ENCODE measurements around the gene RGS10. TPM values are rescaled to one million over a fixed set of nuclear protein-coding genes. Genes with fewer than 3 reads are reported as not detected.
"Not testable (repeated sequence)": the region's sequence is repeated elsewhere in the genome, so short reads cannot be mapped to it uniquely, and the experiment has no call there.

Gene RGS10
- total RNA-seq, 1 donor from 2014 or later: 24.1 TPM

DNA sequence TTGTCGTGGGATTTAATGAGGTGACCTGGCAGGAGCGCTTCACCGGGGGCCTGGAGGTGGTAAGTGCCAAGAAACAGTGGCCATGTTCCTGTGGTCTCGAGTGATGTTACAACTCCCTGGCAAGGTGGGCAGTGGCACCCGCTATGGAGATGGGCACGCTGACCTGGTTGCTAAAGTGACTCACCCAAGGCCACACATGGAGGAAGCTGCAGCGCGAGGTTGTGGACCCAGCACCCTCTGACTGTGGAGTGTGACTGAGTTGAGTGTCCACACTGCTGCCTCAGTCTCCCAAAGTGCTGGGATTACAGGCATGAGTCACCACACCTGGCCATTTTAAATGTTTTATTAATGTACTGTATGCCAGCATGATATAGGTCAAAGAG lies 73.2 kb downstream of the RGS10 start:
- no peak for DNase-seq (ENCODE audit: low spot score)

DNA sequence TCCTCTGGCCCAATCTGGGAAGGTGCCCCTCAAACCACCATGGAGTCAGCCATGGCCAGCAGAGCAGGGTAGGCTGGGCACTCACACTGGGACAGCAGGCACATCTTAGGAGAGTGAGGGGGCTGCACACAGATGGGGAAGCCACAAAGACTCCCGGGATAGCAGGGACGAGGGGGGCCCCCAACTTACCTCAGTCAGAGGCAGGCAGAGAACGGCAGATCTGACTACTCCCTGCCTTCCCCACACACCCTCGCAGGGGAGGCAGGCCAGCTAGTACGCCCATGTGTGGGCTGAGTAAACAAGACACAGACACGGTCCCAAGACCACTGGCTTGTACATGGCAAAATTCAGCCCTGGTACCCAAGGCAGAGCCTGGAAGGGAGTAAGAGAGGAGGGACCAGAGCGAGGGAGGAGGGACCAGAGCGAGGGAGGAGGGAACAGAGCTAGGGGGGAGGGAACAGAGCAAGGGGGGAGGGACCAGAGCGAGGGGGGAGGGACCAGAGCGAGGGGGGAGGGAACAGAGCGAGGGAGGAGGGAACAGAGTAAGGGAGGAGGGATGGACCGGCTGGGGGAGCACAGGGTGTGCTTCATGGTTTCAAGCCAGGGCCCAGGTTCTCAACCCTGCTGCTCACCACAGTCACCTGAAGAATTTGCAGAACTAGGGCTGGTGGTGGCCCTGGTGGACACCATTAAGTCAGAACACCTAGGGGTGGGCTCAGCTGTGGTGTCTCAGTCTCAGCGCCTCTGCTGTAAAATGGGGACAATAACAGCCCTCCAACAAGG lies 73.8 kb downstream of the RGS10 start:
- no peak for DNase-seq (ENCODE audit: low spot score)

DNA sequence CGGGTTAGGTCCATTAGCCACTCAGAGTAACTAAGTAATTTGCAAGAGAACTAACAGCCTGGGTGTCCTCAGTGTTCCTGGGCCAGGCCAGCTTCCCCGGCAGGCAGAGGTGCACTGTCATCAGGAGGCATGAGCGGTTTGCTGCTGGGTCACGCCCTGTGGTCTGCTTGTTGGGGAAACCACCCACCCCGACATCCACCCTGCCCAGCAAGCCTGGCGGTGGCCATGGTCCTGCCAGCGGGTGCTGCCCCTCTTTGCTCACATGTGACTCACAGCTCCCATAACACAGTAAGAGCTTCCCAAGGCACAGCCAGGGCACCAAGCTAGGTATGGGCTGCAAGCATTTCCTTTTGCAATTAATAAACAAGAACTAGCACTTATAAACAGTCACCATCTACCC lies 75.9 kb downstream of the RGS10 start:
- no peak for DNase-seq (ENCODE audit: low spot score)

DNA sequence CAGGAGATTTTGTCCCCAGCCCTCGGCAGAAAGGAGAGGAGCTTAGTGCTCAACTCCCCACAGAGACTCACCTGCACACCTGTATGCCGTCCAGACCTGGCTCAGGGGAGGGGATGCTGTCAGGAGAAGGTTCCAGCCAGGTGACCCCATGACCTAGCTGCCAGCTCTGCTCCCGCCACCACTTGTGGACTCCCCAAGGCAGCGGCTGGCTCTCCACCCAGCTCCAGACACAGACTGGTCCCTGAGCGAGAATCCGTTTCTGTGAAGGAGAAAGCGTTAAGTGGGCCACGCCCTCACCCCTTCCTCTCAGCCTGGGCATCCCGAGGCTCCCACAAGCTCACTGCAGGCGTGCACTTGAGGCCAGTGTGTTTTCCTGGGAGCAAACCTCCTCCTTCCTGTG lies 76.4 kb downstream of the RGS10 start:
- DNase-seq (ENCODE audit: low spot score): no peak

DNA sequence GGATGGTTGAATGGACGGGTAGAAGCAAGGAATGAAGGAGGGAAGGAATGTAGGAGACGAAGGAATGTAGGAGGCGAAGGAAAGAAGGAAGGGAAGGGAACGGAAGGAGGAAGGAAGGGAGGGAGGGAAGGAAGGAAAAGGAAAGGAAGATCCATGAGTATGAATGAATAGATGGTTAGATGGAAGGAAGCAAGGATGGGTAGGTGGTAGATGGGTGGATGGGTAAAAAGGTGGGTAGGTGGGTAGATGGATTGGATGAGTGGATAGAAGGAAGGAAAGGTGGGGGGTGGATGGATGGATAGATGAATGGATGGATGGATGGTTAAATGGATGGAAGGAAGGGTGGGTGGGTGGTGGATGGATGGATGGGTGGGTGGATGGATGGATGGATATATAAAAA lies 77.4 kb downstream of the RGS10 start:
- DNase-seq (ENCODE audit: low spot score): no peak

DNA sequence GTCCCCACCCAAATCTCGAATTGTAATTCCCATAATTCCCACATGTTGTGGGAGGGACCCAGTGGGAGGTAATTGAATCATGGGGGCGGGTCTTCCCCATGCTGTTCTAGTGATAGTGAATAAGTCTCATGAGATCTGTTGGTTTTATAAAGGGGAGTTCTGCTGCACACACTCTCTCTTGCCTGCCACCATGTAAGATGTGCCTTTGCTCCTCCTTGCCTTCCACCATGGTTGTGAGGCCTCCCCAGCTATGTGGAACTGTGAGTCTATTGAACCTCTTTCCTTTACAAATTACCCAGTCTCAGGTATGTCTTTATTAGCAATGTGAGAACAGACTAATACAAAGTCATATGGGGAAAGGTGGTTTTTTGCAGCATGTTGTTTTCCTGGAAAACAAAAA lies 79.3 kb downstream of the RGS10 start:
- not testable (repeated sequence) for DNase-seq (ENCODE audit: low spot score)

DNA sequence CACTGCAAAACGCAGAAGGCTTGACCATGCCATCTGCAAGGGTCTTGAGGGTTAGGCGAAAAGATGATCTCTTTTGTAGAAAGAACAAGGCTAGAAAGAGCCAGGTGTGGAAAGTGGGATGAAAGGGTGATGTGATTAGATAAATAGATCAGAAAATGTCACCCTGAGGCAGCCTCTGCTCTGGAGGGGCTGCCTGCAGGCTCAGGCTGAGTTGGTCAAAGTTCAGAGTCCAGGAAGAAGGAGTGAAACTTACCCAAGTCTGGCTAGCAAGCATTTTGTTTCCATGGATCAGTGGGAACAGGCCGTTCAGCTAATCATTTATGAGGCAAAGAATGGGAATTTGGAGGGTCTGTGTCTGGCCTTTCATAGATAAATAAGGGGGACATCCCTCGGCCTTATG lies 79.7 kb downstream of the RGS10 start:
- DNase-seq (ENCODE audit: low spot score): no peak

DNA sequence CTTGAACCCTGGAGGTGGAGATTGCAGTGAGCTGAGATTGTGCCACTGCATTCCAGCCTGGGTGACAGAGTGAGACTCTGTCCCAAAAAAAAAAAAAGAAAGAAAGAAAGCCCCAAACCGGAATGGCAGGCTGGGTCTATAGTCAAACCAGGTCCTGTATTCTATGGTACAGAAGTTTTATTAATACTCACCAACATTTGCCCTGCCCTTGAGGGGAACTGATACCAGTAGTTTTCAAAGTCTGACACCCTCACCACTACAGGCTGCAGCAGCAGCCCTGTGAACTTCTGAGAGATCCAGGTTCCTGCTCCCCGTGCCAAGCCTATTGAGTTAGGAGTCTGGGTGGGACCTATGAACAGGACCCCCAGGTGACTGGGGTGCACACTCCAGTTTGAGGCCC lies 80.6 kb downstream of the RGS10 start:
- DNase-seq (ENCODE audit: low spot score): no peak

DNA sequence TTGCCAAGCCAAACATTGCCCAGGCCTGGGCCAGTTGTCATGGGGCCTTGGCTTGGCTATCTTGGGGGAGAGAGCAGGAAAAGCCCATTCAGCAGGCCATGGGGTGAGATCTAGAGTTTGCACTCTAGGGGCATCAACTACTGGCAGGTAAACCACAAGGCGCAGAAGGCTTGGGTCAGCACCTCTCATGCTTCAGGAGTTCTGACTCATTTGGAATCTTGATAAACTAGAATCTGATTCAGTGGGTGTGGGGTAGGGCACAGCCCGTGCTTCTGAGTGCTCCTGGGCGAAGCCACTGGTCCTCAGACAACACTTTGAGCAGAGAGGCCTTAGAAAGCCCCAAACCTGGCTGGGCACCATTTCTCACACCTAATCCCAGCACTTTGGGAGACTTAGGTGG lies 81.1 kb downstream of the RGS10 start:
- peak; percentile 74 for DNase-seq (ENCODE audit: low spot score)

DNA sequence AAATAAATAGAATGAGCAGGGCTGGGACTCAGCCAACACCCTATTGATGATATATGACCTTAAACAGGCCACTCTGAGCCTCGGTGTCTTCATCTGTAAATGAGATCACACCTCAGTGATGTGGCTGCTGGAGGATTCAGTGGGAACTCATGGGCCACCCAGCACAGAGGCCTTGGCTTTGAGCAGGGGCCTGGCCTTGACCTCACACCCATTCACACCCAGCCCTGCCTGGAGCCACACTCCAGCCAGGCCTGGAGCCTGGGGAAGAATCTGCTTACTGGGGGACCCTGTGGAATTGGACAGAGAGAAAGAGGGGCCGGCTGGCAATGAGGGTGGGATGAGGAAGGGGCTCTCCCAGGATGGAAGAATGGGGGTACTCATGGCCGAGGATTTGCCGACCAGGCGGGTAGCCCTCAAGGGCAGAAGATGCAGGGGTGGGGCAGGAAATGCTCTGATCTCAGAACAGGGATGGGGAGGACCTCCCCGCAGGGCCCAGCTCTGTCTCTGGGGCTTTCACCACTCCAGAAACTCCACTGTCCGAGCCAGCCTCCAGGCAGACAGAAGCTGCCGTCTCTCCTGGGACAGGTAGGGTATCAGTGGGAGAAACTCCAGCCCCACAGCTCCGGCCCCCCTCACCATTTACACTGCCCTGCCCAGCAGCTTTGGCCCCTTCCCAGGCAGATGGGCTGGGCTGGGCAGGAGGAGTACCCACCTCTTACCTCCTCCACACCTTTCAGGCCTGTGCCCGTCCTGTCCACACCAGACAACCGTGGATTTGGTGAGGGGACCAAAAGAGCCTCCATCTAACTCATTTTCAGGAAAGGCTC lies 81.9 kb downstream of the RGS10 start:
- no peak for DNase-seq (ENCODE audit: low spot score)

DNA sequence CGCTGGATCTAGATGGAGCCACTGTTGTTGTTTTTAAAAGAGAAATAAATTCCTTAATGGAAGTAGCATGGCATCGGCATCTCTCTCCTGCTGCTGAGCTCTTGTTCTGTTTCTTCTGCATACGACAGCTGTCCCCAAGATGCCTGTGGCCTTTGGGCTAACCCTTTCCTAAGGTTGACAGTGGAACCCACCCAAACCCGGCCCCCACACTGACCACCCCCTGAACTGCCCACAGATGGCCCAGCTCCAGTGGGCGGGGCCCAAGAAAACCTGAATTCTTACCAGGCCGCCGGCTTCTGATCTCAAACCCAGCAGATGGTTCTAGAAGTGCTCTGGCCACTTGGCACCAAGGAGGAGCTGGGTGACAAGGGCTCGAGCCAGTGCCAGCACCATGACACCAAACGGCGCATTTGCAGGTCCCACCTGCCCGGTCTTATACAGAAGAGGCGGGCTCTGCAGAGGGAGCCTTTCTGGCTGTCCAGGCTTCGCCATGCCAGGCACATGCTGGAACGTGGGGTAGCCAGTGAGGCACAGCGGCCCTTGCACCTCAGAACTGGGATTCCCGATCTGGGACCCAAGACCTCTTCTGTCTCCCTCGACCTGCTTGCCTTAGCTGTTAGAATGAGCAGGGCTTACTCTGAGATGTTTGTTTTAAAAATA lies 82.7 kb downstream of the RGS10 start:
- DNase-seq (ENCODE audit: low spot score): no peak

DNA sequence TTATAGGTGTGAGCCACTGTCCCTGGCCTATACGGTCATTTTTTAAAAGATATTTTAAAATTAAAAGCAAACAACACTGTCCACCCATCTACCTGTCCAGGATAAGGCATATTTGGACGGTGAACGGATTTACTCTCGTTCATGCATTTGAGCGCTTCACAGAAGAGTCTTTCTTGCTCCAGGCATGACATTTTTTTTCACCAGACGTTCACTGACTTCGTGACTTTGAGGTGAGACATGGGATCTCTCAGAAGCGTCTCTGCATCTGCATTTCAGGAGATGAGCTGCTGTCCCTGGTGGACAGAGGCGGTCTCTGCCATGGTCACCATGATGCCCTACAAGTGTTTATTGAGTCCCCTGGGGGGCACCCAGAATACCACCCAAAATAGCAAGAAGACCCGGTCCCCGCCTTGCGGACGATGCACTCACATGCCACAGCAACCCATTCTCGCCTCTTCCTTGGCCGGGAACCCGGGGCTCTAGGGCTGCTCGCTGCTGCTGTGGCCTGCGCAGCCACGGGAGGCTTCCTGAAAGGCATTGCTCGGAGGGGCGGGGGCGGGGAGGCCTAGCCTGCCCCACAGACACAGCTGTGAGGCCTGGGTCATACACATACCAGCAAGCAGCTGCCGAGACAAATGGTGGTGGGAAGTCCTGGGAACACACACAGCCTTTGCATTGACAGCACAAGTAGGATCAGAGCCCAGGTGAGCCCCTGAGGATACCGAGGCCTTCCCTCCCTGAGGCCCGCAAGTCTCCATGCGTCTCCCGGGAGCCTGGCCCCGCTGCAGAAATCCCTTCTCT lies 84.4 kb downstream of the RGS10 start:
- no peak for DNase-seq (ENCODE audit: low spot score)

DNA sequence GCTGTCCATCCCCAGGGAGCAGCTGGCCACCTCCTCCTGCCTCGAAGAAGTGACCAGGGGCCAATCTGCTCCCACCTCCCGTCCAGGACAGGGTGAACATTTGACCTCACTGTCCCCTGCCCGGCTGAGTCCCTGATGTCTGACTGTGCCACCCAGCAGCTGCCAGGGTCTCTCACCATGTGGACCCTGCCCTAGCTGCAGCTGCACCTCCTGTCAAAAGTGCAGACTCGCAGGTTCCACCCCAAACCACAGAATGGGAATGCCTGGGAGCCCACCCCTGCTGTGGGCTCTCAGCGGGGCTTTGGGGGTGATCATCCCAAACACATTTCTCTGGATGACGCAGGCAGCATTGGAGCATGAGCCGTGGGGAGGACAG lies 86.1 kb downstream of the RGS10 start:
- no peak for DNase-seq (ENCODE audit: low spot score)

DNA sequence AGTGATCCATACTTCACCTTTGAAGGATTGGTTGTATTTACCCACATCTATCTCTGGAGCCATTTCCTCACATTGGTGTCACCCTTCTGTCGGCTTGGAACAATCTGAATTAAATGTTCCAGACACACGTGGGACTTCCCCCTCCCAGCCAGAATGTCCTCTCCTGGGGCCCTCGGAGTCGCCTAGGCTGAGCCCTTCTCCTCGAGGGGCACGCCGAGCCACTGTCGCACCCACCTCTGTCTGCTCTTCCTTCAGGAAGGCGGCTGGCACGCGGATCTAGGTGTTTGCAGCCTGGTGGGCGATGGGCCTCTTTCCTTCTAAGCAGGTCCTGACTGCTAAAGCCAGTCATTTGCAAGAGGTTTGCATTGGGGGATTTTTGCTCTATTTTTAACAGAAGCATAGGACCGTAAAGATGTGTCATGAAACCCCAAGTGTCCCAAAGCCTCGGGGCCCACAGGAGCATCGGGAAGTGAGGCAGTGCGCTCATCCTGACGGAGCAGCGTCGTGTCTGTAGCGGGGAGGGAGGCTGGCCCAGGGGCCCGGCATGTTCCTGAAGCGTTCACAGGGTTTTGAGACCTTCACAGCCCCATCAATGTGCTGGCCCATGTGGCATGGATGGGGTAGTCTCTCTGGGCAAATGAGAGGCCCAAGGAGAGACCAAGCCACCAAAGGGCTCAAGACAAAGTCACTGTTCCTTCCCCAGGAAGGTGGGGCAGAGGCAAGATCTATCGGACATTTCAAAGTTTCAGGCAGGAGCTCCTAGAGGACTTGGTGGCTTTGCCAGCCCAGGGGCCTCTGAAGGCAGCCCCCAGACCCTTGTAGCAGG lies 86.7 kb downstream of the RGS10 start:
- no peak for DNase-seq (ENCODE audit: low spot score)

DNA sequence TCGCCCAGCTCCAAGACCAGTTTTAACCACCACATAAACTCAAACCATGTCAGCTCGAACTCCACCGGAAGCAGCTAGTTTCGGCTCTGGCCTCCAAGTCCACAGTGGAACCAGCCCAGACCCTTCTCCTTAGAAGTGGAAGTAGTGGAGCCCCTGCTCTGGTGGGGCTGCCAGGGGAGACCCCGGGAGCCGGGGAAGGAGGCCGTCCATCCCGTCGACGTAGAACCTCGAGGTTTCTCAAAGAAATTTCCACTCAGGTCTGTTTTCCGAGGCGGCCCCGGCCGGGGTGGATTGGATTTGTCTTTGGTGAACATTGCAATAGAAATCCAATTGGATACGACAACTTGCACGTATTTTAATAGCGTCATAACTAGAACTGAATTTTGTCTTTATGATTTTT lies 87.5 kb downstream of the RGS10 start:
- no peak for DNase-seq (ENCODE audit: low spot score)

DNA sequence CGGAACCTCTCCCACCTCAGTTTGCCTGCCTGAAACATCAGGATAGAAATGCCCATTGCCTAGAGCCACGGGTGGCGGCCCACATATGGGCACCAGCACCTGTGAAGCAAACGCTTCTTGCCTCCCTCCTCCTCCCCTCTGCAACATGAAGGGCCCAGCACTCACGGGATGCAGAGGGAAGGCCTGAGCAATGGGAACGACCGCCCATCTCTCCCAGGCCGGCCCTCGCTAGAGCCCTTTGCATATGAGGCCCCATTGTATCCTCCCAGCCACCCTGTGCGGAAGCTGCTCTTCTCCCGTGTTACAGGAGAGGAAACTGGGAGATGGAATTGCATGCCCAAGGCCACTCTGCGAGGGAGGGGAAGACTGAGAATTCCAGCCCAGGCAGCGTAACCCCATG lies 88.2 kb downstream of the RGS10 start:
- no peak for DNase-seq (ENCODE audit: low spot score)

DNA sequence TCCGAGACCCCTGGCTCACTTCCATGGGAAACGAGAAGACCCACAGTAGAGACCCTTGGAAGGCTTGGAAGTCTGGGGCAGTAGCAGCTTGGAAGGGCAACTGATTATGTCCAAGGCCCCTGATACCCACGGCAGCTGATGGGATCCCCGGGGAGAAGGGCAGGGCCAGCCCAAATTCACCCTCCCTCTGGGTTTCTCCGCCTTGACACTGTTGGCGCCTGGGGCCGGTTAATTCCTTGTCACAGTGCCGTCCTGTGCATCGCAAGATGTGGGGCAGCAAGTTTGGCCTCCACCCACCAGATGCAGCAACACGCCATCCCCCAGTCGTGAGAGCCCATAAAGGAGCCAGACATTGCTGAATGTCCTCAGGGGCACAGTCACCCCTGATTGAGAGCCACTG lies 89.2 kb downstream of the RGS10 start:
- DNase-seq (ENCODE audit: low spot score): no peak

DNA sequence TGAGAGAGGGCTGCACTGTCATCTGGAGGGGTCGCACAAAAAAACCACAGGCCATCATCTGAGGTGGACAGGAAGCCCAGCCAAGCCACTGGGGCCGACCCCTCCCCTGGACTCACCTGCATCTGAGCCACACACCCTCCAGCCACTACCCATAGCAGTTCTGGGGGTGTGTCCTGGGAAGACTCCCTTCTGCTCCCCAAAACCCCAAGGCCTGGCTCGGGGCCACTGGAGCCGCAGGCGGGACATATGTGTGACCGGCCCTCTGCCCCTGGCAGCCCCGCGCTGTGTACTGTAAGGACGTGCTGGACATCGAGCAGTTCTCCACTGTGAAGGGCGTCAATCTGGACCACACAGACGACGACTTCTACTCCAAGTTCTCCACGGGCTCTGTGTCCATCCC lies 90.1 kb downstream of the RGS10 start:
- no peak for DNase-seq (ENCODE audit: low spot score)

DNA sequence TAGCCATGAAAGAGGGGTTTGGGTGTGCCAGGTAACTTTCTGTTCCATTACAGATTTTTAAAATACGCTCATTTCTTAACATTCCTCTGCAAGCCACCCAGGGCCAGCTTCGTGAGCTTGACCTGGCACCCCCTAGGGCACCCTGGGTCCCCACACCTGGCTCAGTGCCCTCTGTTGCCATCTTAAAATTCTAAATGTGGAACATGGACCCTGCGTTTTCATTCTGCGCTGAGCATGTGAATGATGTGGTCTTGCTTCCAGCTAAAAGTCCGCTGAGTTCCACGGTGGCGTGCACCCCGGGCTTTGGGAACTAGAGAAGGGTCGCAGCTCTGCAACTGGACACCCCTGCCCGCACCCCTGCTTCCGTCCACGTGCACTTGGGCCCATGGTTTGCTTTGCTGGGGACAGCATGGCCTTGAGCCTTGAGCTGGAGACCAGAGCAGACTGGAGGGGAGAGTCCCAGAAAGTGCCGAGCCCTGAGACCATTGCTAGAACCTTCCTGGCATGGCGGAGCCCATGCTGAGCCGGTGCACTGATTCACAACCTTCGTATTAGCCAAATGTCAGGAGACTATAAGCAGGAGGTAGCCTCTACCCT lies 91.1 kb downstream of the RGS10 start:
- no peak for DNase-seq (ENCODE audit: low spot score)

DNA sequence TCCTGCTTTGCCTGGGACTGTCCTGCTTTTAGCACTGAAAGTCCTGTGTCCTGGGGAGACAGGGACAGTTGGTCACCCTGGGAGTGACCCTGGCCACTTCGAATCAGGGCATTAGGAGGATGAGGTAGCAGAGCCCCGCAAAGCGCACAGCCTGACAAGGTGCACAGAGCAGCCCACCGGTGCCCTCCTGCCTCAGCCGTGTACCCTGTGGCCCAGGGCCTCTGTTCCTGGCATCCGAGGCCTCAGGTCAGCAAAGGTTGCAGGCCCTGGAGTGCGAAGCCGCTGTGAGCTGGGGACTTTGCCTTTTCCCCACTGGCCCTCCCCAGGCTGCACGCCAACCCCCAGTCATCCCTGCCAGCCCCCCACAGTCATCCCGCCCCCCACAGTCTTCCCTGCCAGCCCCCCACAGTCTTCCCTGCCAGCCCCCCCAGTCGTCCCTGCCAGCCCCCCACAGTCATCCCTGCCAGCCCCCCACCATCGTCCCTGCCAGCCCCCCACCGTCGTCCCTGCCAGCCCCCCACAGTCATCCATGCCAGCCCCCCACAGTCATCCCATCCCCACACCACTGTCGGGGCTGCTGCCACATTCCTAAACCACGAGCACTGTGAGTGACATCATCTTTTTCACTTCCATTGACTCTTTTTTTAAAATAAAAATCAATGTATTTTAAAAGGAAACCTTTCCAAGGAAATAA lies 91.8 kb downstream of the RGS10 start:
- DNase-seq (ENCODE audit: low spot score): no peak

Data from ureter (tissue), 1 donor.